HG03025 (cell line): ENCODE results near the gene TOB2.
"Not testable (repeated sequence)": the region's sequence is repeated elsewhere in the genome, so short reads cannot be mapped to it uniquely, and the experiment has no call there.

ENCODE experiments used
- ATAC-seq: cut with Tn5 transposase; IDR thresholded peaks from one replicate; pipeline ENCODE4 v1.9.1; 2021; ENCODE audit warnings: mild to moderate bottlenecking, moderate library complexity; ENCODE audit not compliant: unreplicated experiment, low FRiP score

TOB2 gene

GRCh38 chr22:41468381-41469217 lies 22.0 kb upstream of the TOB2 start, which contains the start of the genes ACO2 and PHF5A:
Gene ACO2, plus strand, starts transcription at chr22:41469117. Its CDS starts 30 bp downstream, at chr22:41469147.
Gene PHF5A, minus strand, starts transcription at chr22:41468692. Its CDS starts 39 bp downstream, at chr22:41468653.
- ATAC-seq: peak; percentile 75

- ATAC-seq: no peak
Measured at GRCh38 chr22:41461901-41462300, 15.3 kb upstream of the TOB2 start.

- ATAC-seq: not testable (repeated sequence)
Measured at GRCh38 chr22:41460071-41460470, 13.5 kb upstream of the TOB2 start.

- no peak for ATAC-seq
Measured at GRCh38 chr22:41459431-41459830, 12.8 kb upstream of the TOB2 start.

GRCh38 chr22:41458161-41458728 lies 11.6 kb upstream of the TOB2 start:
- no peak for ATAC-seq

GRCh38 chr22:41448189-41448808 lies 1.7 kb upstream of the TOB2 start:
- peak; percentile 42 for ATAC-seq

- no peak for ATAC-seq
Measured at GRCh38 chr22:41447435-41448188, 1.0 kb upstream of the TOB2 start.

GRCh38 chr22:41446057-41446501 lies 522 bp downstream of the TOB2 start:
- ATAC-seq: no peak

- no peak for ATAC-seq
Measured at GRCh38 chr22:41445129-41446056, 1.2 kb downstream of the TOB2 start.

GRCh38 chr22:41444360-41445128 lies 2.1 kb downstream of the TOB2 start:
- ATAC-seq: peak; percentile 35

GRCh38 chr22:41442240-41442792 lies 4.3 kb downstream of the TOB2 start:
- no peak for ATAC-seq

GRCh38 chr22:41440511-41440910 lies 6.1 kb downstream of the TOB2 start:
- ATAC-seq: not testable (repeated sequence)

GRCh38 chr22:41437198-41437597 lies 9.4 kb downstream of the TOB2 start:
- no peak for ATAC-seq

- no peak for ATAC-seq
Measured at GRCh38 chr22:41436322-41437113, 10.1 kb downstream of the TOB2 start.

- ATAC-seq: no peak
Measured at GRCh38 chr22:41435560-41435959, 11.0 kb downstream of the TOB2 start.

- not testable (repeated sequence) for ATAC-seq
Measured at GRCh38 chr22:41434361-41435003, 12.1 kb downstream of the TOB2 start.

GRCh38 chr22:41433480-41433879 lies 13.1 kb downstream of the TOB2 start:
- not testable (repeated sequence) for ATAC-seq
